SK-N-SH treated with all-trans-retinoic acid at 6 μM for 48 hours (cell line): Measurements from ENCODE around the gene EPS8L3.

Experiments used
- ARNTL ChIP-seq: fragments of 450-650 bp; formaldehyde crosslinking; IDR thresholded peaks from 2 replicates; pipeline ENCODE4 v1.5.0; 2020; ENCODE audit warnings: low read depth, mild to moderate bottlenecking, moderate library complexity, borderline replicate concordance
- BACH2 ChIP-seq: fragments of 250-450 bp; sonication (Bioruptor Pico); IDR thresholded peaks from 2 replicates; pipeline ENCODE4 v1.9.0; 2021; ENCODE audit warnings: mild to moderate bottlenecking, borderline replicate concordance
- CSDC2 ChIP-seq: fragments of 250-450 bp; sonication (Bioruptor Pico); IDR thresholded peaks from 2 replicates; pipeline ENCODE4 v1.5.0; 2020; ENCODE audit warnings: mild to moderate bottlenecking, moderate library complexity
- ISL1 ChIP-seq: fragments of 250-450 bp; sonication (Bioruptor Pico); IDR thresholded peaks from 2 replicates; pipeline ENCODE4 v2.1.2; 2022; ENCODE audit warnings: mild to moderate bottlenecking, moderate library complexity
- RARB ChIP-seq: fragments of 250-450 bp; sonication (Bioruptor Pico); IDR thresholded peaks from 2 replicates; pipeline ENCODE4 v1.8.0; 2021; ENCODE audit warnings: mild to moderate bottlenecking, moderate library complexity
- SNAI2 ChIP-seq: fragments of 250-450 bp; sonication (Bioruptor Pico); IDR thresholded peaks from 2 replicates; pipeline ENCODE4 v1.5.0; 2020; ENCODE audit warnings: mild to moderate bottlenecking, moderate library complexity
- TCF4 ChIP-seq: fragments of 250-450 bp; sonication (Bioruptor Pico); IDR thresholded peaks from 2 replicates; pipeline ENCODE4 v1.8.0; 2021; ENCODE audit warnings: mild to moderate bottlenecking, moderate library complexity, borderline replicate concordance
- ZFP30 ChIP-seq: fragments of 450-650 bp; formaldehyde crosslinking; IDR thresholded peaks from 2 replicates; pipeline ENCODE4 v1.5.0; 2022; ENCODE audit warnings: mild to moderate bottlenecking, moderate library complexity
- ZNF70 ChIP-seq: fragments of 450-650 bp; formaldehyde crosslinking; IDR thresholded peaks from 2 replicates; pipeline ENCODE4 v1.5.0; 2020; ENCODE audit warnings: mild to moderate bottlenecking, moderate library complexity
- TF ChIP-seq, protein P1 (sequence below): fragments of 250-450 bp; sonication (Bioruptor Pico); IDR thresholded peaks from 2 replicates; pipeline ENCODE4 v1.8.0; 2020; ENCODE audit warnings: mild to moderate bottlenecking, moderate library complexity, borderline replicate concordance
- TF ChIP-seq, protein P2 (sequence below): fragments of 250-450 bp; sonication (Bioruptor Pico); IDR thresholded peaks from 2 replicates; pipeline ENCODE4 v1.5.1; 2021; ENCODE audit warnings: mild to moderate bottlenecking, moderate library complexity

DNA sequence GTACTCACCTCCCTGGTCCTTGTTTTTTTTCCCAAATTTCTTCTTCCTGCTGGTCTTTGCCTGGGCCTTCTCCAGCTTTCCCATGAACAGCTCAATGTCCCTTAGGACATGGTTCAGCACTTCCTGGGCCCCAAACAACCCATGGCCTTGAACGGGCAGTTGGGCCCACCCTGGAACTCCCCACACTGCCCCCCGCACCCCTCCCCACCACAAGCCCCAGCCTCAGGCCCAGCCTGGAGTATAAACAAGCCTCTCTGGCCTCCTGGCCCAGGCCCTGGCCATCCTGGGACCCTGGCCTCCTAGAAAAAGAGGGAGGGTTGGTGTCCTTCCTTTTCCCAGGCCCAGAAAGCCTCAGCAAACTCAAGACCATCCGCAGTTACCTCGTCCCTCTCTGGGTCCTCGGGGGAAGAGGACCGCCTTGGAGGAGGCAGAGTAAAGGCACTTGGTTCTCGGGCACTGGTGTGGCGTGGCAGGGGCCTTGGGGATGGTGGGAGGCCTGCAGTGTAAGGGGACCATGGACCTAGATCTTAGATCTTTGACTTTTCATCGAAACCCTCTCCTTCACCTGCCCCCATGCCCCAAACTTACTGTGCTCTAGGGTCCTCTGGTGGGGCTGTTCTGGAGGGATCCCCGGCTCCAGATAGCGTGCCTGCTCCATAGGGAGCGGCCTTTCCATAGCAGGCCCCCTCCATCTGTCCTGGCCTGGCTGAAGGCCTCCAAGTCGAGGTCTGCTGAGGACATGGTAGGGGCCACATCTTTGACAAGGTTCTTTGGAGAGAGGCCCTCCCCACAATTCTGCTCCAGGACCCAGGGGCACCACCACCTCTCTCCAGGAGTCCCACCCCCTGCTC is 5.6 kb downstream of the EPS8L3 start:
- TF ChIP-seq TCF4 (CRISPR knock-in tag) (no peak), SNAI2 (CRISPR knock-in tag) (no peak), ZNF70 (CRISPR knock-in tag) (no peak), BACH2 (CRISPR knock-in tag) (no peak), RARB (no peak), ZFP30 (CRISPR knock-in tag) (no peak), ARNTL (CRISPR knock-in tag) (no peak), CSDC2 (CRISPR knock-in tag) (no peak), ISL1 (CRISPR knock-in tag) (no peak)
- TF ChIP-seq, protein P1, sequence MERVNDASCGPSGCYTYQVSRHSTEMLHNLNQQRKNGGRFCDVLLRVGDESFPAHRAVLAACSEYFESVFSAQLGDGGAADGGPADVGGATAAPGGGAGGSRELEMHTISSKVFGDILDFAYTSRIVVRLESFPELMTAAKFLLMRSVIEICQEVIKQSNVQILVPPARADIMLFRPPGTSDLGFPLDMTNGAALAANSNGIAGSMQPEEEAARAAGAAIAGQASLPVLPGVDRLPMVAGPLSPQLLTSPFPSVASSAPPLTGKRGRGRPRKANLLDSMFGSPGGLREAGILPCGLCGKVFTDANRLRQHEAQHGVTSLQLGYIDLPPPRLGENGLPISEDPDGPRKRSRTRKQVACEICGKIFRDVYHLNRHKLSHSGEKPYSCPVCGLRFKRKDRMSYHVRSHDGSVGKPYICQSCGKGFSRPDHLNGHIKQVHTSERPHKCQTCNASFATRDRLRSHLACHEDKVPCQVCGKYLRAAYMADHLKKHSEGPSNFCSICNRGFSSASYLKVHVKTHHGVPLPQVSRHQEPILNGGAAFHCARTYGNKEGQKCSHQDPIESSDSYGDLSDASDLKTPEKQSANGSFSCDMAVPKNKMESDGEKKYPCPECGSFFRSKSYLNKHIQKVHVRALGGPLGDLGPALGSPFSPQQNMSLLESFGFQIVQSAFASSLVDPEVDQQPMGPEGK (CRISPR knock-in tag) = no peak
- TF ChIP-seq, protein P2, sequence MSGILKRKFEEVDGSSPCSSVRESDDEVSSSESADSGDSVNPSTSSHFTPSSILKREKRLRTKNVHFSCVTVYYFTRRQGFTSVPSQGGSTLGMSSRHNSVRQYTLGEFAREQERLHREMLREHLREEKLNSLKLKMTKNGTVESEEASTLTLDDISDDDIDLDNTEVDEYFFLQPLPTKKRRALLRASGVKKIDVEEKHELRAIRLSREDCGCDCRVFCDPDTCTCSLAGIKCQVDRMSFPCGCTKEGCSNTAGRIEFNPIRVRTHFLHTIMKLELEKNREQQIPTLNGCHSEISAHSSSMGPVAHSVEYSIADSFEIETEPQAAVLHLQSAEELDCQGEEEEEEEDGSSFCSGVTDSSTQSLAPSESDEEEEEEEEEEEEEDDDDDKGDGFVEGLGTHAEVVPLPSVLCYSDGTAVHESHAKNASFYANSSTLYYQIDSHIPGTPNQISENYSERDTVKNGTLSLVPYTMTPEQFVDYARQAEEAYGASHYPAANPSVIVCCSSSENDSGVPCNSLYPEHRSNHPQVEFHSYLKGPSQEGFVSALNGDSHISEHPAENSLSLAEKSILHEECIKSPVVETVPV (CRISPR knock-in tag) = no peak
